Measurements from ENCODE around the gene BLCAP.

- TF ChIP-seq CTCF (IDR thresholded peaks at IDR 0.05) (no peak), POLR2AphosphoS5 (IDR thresholded peaks at IDR 0.05) (no peak), POLR2A (IDR thresholded peaks at IDR 0.05) (no peak)
These were observed 34.7 kb downstream of the BLCAP start for GRCh38 chr20:37492945-37493344.
